Stomach (tissue), 4 donors: ENCODE data around the gene EPB41L2.

ENCODE experiments used
- EP300 ChIP-seq: sonication (generic); formaldehyde crosslinking; IDR thresholded peaks from one replicate; pipeline ENCODE4 v1.6.1; 2017; ENCODE audit warnings: antibody characterized with exemption
- POLR2A ChIP-seq, 4 donors: fragments of 450-650 bp; IDR thresholded peaks; one replicate each; pipeline ENCODE4 v1.6.1; 2016; ENCODE audit warnings: antibody characterized with exemption in 4 of 4, control low read depth in 2 of 4, mild to moderate bottlenecking in 1 of 4, moderate library complexity in 1 of 4
- POLR2AphosphoS5 ChIP-seq, 3 donors: sonication (generic); formaldehyde crosslinking; IDR thresholded peaks; one replicate each; pipeline ENCODE4 v1.6.1; 2016; ENCODE audit warnings: antibody characterized with exemption in 3 of 3
- TF ChIP-seq, protein P1 (sequence below), 7 experiments: fragments of 450-650 bp in 4 of 7; fragments of 200-600 bp in 3 of 7; sonication (generic) in 3 of 7; IDR thresholded peaks; one replicate each; pipeline ENCODE4 v1.5.1; 2016 to 2019; ENCODE audit warnings: antibody characterized with exemption in 7 of 7, control low read depth in 2 of 7, mild to moderate bottlenecking in 1 of 7

GRCh38 chr6:130982941-130983456 is 80.0 kb downstream of the EPB41L2 start:
- TF ChIP-seq, protein P1, sequence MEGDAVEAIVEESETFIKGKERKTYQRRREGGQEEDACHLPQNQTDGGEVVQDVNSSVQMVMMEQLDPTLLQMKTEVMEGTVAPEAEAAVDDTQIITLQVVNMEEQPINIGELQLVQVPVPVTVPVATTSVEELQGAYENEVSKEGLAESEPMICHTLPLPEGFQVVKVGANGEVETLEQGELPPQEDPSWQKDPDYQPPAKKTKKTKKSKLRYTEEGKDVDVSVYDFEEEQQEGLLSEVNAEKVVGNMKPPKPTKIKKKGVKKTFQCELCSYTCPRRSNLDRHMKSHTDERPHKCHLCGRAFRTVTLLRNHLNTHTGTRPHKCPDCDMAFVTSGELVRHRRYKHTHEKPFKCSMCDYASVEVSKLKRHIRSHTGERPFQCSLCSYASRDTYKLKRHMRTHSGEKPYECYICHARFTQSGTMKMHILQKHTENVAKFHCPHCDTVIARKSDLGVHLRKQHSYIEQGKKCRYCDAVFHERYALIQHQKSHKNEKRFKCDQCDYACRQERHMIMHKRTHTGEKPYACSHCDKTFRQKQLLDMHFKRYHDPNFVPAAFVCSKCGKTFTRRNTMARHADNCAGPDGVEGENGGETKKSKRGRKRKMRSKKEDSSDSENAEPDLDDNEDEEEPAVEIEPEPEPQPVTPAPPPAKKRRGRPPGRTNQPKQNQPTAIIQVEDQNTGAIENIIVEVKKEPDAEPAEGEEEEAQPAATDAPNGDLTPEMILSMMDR (IDR thresholded peaks at IDR 0.05), result no peak
- no peak for TF ChIP-seq POLR2AphosphoS5 (IDR thresholded peaks at IDR 0.05)
- TF ChIP-seq POLR2A (IDR thresholded peaks at IDR 0.05), result no peak
- no peak for TF ChIP-seq EP300
